ENCODE measurements around the gene RELN.

GRCh38 chr7:103628742-103629141 lies 360.7 kb downstream of the RELN start:
- TF ChIP-seq, protein P1, sequence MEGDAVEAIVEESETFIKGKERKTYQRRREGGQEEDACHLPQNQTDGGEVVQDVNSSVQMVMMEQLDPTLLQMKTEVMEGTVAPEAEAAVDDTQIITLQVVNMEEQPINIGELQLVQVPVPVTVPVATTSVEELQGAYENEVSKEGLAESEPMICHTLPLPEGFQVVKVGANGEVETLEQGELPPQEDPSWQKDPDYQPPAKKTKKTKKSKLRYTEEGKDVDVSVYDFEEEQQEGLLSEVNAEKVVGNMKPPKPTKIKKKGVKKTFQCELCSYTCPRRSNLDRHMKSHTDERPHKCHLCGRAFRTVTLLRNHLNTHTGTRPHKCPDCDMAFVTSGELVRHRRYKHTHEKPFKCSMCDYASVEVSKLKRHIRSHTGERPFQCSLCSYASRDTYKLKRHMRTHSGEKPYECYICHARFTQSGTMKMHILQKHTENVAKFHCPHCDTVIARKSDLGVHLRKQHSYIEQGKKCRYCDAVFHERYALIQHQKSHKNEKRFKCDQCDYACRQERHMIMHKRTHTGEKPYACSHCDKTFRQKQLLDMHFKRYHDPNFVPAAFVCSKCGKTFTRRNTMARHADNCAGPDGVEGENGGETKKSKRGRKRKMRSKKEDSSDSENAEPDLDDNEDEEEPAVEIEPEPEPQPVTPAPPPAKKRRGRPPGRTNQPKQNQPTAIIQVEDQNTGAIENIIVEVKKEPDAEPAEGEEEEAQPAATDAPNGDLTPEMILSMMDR (IDR thresholded peaks at IDR 0.05), result no peak
- no peak for TF ChIP-seq POLR2A (IDR thresholded peaks at IDR 0.05)

Data from thyroid gland (tissue), 4 donors.